H1 (cell line): ENCODE results near the gene PSMD5. TPM values are rescaled to one million over a fixed set of nuclear protein-coding genes. Genes with fewer than 3 reads are reported as not detected.

Experiments
- EZH2 ChIP-seq: fragments of 200-600 bp; sonication (generic); IDR thresholded peaks from 2 replicates; pipeline ENCODE4 v1.7.1; 2012; ENCODE audit warnings: low read depth, mild to moderate bottlenecking, moderate library complexity, low read length, inconsistent platforms; ENCODE audit not compliant: severe bottlenecking
- KDM4A ChIP-seq: IDR thresholded peaks from one replicate; pipeline ENCODE4 v1.7.1; 2012; ENCODE audit warnings: low read depth, mild to moderate bottlenecking, moderate library complexity, low read length, inconsistent platforms; ENCODE audit not compliant: severe bottlenecking
- SAP30 ChIP-seq: fragments of 300-600 bp; sonication (generic); IDR thresholded peaks from 2 replicates; pipeline ENCODE4 v1.7.1; 2012; ENCODE audit warnings: low read length, moderate library complexity, mild to moderate bottlenecking, inconsistent platforms; ENCODE audit not compliant: insufficient read depth, insufficient replicate concordance
- YY1 ChIP-seq: IDR thresholded peaks from 2 replicates; pipeline ENCODE4 v1.6.1; 2011; ENCODE audit warnings: low read depth, mild to moderate bottlenecking, low read length
- polyA plus RNA-seq, 7 experiments: library from polyadenylated mRNA; depleted of rRNA in 3 of 7; stranded (reverse) in 5 of 7; unstranded in 2 of 7; fragments of >200 nt in 5 of 7; fragments of 200-250 nt in 2 of 7; gene quantifications; 1 replicate in 5 of 7; 2 replicates in 1 of 7; 4 replicates in 1 of 7; pipeline versions ENCODE4 v1.2.1 to v1.2.3, GENCODE V29; 2011 to 2013; ENCODE audit warnings: missing spikeins in 2 of 7, mixed read lengths in 2 of 7
- total RNA-seq: library from RNA; stranded (reverse); fragmentation: NEBNext Ultra II Directional; extraction: Animal tissue kit (Norgen Biotek cat#: 25700); gene quantifications from 2 replicates; pipeline ENCODE4 v1.2.1, GENCODE V29; 2021
- TF ChIP-seq, protein P1 (sequence below): fragments of 300-600 bp; sonication (generic); IDR thresholded peaks from 2 replicates; pipeline ENCODE4 v1.7.1; 2012; ENCODE audit warnings: low read length, moderate library complexity, mild to moderate bottlenecking, inconsistent platforms; ENCODE audit not compliant: insufficient replicate concordance
- TF ChIP-seq, protein P2 (sequence below): IDR thresholded peaks from 2 replicates; pipeline ENCODE4 v1.6.1; 2012; ENCODE audit warnings: low read length, inconsistent platforms
- TF ChIP-seq, protein P3 (sequence below): IDR thresholded peaks from 2 replicates; pipeline ENCODE4 v1.6.1; 2012; ENCODE audit warnings: inconsistent platforms

Gene PSMD5
- total and polyA plus RNA-seq, 2 of the 8 experiments (the other 6 are each of a cell fraction or from before 2014, with no cell fraction given), result 19.2 to 30.5 TPM

DNA sequence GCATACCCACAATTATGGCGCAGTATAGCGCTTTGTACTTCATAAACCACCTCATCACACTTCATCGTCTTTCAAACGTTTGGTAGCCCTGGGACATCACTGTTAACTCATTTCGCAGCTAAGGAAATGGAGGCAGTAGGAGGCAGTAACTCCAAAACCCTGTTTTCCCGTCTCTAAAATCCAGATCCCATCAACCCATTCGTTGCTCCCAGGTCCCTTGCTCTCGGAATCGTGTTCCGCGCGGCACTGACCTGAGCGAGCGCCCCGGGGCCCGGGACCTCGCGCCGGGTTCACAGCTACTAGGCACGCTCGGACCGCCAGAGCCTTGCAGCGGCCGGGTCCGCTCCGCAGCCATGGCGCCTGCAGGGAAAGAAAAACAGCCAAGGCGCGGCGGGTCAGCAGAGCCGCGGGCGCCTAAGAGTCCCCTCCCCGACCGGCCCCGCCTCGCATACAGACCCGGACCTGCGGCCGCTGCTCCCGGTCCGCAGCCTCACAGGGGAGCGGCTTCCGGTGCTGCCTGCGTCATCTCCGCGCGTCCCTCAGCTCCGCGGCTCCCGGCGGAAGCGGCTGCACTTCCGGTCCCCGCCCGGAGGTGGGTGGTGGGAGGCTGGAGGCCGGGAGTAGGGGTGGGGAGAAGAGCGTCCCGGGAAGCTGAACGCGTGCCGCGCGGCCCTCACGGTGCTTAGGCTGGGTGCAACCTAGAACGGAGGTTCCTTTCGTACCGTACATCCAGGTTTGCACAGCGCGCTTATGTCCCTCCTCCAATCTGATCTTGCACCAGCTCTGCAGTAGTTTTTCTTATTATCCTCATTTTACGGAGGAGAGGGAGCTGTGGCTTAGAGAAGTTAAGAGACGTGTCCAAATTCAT, 49.6 kb downstream of the PSMD5 start, which contains the start of gene FBXW2 (continued):
- TF ChIP-seq, protein P1, sequence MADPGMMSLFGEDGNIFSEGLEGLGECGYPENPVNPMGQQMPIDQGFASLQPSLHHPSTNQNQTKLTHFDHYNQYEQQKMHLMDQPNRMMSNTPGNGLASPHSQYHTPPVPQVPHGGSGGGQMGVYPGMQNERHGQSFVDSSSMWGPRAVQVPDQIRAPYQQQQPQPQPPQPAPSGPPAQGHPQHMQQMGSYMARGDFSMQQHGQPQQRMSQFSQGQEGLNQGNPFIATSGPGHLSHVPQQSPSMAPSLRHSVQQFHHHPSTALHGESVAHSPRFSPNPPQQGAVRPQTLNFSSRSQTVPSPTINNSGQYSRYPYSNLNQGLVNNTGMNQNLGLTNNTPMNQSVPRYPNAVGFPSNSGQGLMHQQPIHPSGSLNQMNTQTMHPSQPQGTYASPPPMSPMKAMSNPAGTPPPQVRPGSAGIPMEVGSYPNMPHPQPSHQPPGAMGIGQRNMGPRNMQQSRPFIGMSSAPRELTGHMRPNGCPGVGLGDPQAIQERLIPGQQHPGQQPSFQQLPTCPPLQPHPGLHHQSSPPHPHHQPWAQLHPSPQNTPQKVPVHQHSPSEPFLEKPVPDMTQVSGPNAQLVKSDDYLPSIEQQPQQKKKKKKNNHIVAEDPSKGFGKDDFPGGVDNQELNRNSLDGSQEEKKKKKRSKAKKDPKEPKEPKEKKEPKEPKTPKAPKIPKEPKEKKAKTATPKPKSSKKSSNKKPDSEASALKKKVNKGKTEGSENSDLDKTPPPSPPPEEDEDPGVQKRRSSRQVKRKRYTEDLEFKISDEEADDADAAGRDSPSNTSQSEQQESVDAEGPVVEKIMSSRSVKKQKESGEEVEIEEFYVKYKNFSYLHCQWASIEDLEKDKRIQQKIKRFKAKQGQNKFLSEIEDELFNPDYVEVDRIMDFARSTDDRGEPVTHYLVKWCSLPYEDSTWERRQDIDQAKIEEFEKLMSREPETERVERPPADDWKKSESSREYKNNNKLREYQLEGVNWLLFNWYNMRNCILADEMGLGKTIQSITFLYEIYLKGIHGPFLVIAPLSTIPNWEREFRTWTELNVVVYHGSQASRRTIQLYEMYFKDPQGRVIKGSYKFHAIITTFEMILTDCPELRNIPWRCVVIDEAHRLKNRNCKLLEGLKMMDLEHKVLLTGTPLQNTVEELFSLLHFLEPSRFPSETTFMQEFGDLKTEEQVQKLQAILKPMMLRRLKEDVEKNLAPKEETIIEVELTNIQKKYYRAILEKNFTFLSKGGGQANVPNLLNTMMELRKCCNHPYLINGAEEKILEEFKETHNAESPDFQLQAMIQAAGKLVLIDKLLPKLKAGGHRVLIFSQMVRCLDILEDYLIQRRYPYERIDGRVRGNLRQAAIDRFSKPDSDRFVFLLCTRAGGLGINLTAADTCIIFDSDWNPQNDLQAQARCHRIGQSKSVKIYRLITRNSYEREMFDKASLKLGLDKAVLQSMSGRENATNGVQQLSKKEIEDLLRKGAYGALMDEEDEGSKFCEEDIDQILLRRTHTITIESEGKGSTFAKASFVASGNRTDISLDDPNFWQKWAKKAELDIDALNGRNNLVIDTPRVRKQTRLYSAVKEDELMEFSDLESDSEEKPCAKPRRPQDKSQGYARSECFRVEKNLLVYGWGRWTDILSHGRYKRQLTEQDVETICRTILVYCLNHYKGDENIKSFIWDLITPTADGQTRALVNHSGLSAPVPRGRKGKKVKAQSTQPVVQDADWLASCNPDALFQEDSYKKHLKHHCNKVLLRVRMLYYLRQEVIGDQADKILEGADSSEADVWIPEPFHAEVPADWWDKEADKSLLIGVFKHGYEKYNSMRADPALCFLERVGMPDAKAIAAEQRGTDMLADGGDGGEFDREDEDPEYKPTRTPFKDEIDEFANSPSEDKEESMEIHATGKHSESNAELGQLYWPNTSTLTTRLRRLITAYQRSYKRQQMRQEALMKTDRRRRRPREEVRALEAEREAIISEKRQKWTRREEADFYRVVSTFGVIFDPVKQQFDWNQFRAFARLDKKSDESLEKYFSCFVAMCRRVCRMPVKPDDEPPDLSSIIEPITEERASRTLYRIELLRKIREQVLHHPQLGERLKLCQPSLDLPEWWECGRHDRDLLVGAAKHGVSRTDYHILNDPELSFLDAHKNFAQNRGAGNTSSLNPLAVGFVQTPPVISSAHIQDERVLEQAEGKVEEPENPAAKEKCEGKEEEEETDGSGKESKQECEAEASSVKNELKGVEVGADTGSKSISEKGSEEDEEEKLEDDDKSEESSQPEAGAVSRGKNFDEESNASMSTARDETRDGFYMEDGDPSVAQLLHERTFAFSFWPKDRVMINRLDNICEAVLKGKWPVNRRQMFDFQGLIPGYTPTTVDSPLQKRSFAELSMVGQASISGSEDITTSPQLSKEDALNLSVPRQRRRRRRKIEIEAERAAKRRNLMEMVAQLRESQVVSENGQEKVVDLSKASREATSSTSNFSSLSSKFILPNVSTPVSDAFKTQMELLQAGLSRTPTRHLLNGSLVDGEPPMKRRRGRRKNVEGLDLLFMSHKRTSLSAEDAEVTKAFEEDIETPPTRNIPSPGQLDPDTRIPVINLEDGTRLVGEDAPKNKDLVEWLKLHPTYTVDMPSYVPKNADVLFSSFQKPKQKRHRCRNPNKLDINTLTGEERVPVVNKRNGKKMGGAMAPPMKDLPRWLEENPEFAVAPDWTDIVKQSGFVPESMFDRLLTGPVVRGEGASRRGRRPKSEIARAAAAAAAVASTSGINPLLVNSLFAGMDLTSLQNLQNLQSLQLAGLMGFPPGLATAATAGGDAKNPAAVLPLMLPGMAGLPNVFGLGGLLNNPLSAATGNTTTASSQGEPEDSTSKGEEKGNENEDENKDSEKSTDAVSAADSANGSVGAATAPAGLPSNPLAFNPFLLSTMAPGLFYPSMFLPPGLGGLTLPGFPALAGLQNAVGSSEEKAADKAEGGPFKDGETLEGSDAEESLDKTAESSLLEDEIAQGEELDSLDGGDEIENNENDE, result no peak
- TF ChIP-seq KDM4A (peak; percentile 62), SAP30 (peak; percentile 51), EZH2 (no peak), YY1 (peak; percentile 75; the same call in 1 of the 2 replicates)
- TF ChIP-seq, protein P2, sequence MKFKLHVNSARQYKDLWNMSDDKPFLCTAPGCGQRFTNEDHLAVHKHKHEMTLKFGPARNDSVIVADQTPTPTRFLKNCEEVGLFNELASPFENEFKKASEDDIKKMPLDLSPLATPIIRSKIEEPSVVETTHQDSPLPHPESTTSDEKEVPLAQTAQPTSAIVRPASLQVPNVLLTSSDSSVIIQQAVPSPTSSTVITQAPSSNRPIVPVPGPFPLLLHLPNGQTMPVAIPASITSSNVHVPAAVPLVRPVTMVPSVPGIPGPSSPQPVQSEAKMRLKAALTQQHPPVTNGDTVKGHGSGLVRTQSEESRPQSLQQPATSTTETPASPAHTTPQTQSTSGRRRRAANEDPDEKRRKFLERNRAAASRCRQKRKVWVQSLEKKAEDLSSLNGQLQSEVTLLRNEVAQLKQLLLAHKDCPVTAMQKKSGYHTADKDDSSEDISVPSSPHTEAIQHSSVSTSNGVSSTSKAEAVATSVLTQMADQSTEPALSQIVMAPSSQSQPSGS, result no peak
- TF ChIP-seq, protein P3, sequence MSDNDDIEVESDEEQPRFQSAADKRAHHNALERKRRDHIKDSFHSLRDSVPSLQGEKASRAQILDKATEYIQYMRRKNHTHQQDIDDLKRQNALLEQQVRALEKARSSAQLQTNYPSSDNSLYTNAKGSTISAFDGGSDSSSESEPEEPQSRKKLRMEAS, result peak; percentile 89
